GM15510 (cell line): Measurements from ENCODE around the gene COL4A1.

Source experiments
- POLR2A ChIP-seq: IDR thresholded peaks from 3 replicates; pipeline ENCODE4 v1.6.1; 2011; ENCODE audit warnings: borderline replicate concordance; ENCODE audit not compliant: insufficient read length; ENCODE audit errors: extremely low read depth

The COL4A1 gene

GRCh38 chr13:110346661-110347067, 39.7 kb upstream of the COL4A1 start:
- no peak for TF ChIP-seq POLR2A

GRCh38 chr13:110345701-110346100, 38.7 kb upstream of the COL4A1 start:
- no peak for TF ChIP-seq POLR2A

- no peak for TF ChIP-seq POLR2A
These were observed 38.3 kb upstream of the COL4A1 start for GRCh38 chr13:110345266-110345665.

GRCh38 chr13:110344320-110344719, 37.4 kb upstream of the COL4A1 start:
- no peak for TF ChIP-seq POLR2A

GRCh38 chr13:110343241-110343865, 36.4 kb upstream of the COL4A1 start:
- no peak for TF ChIP-seq POLR2A

GRCh38 chr13:110342474-110342873, 35.5 kb upstream of the COL4A1 start:
- TF ChIP-seq POLR2A = no peak

- no peak for TF ChIP-seq POLR2A
These were observed 34.7 kb upstream of the COL4A1 start for GRCh38 chr13:110341445-110342244.

- TF ChIP-seq POLR2A = no peak
These were observed 34.0 kb upstream of the COL4A1 start for GRCh38 chr13:110340812-110341444.

- TF ChIP-seq POLR2A = no peak
These were observed 33.1 kb upstream of the COL4A1 start for GRCh38 chr13:110339975-110340550.

- TF ChIP-seq POLR2A = no peak
These were observed 32.3 kb upstream of the COL4A1 start for GRCh38 chr13:110339263-110339662.

GRCh38 chr13:110338441-110339101, 31.6 kb upstream of the COL4A1 start:
- no peak for TF ChIP-seq POLR2A

GRCh38 chr13:110337247-110337646, 30.3 kb upstream of the COL4A1 start:
- TF ChIP-seq POLR2A = no peak

- no peak for TF ChIP-seq POLR2A
These were observed 29.7 kb upstream of the COL4A1 start for GRCh38 chr13:110336681-110337080.

GRCh38 chr13:110336108-110336507, 29.2 kb upstream of the COL4A1 start:
- TF ChIP-seq POLR2A = no peak

GRCh38 chr13:110334841-110335490, 28.0 kb upstream of the COL4A1 start:
- TF ChIP-seq POLR2A = no peak

- TF ChIP-seq POLR2A = no peak
These were observed 27.3 kb upstream of the COL4A1 start for GRCh38 chr13:110334256-110334655.
